Transverse colon (tissue), 4 donors: Measurements from ENCODE around the gene INPP5J. TPM values are rescaled to one million over a fixed set of nuclear protein-coding genes. Genes with fewer than 3 reads are reported as not detected.

Experiments used
- DNase-seq: peaks from one replicate; pipeline ENCODE4 v3.0.0-alpha.2; 2019
- H3K27ac ChIP-seq, 4 donors: fragments of 200-600 bp; sonication (generic); 2 replicates each; pipeline ENCODE4 v1.5.1; 2016 to 2018; ENCODE audit warnings: inconsistent platforms in 4 of 4
- H3K27me3 ChIP-seq: fragments of 200-600 bp; sonication (generic); 2 replicates; pipeline ENCODE4 v1.5.1; 2017; ENCODE audit warnings: inconsistent platforms
- H3K36me3 ChIP-seq, 4 donors: fragments of 200-600 bp; sonication (generic); 2 replicates each; pipeline ENCODE4 v1.5.1; 2017 to 2019; ENCODE audit warnings: inconsistent platforms in 4 of 4
- H3K4me1 ChIP-seq, 4 donors: fragments of 200-600 bp; sonication (generic); 2 replicates each; pipeline ENCODE4 v1.5.1; 2017 to 2020; ENCODE audit warnings: inconsistent platforms in 4 of 4
- H3K4me3 ChIP-seq, 4 donors: fragments of 200-600 bp; sonication (generic); 1 replicate in 1 of 4; 2 replicates in 3 of 4; pipeline versions ENCODE4 v1.5.1 to v1.6.1; 2017 to 2019; ENCODE audit warnings: inconsistent platforms in 4 of 4
- H3K9me3 ChIP-seq, 2 donors: fragments of 200-600 bp; sonication (generic); 2 replicates each; pipeline ENCODE4 v1.5.1; 2017 to 2019; ENCODE audit warnings: inconsistent platforms in 2 of 2
- CTCF ChIP-seq, 5 experiments: fragments of 200-600 bp in 3 of 5; fragments of 450-650 bp in 2 of 5; sonication (generic) in 3 of 5; IDR thresholded peaks; 1 replicate in 2 of 5; 2 replicates in 3 of 5; pipeline ENCODE4 v1.5.1; 2016 to 2017; ENCODE audit warnings: antibody characterized with exemption in 5 of 5, inconsistent platforms in 3 of 5, mild to moderate bottlenecking in 2 of 5, moderate library complexity in 1 of 5
- EP300 ChIP-seq: sonication (generic); formaldehyde crosslinking; IDR thresholded peaks from one replicate; pipeline ENCODE4 v1.6.1; 2017; ENCODE audit warnings: antibody characterized with exemption, low read depth
- POLR2A ChIP-seq: fragments of 450-650 bp; IDR thresholded peaks from one replicate; pipeline ENCODE4 v1.6.1; 2016; ENCODE audit warnings: antibody characterized with exemption, mild to moderate bottlenecking, moderate library complexity
- POLR2AphosphoS5 ChIP-seq, 3 donors: sonication (generic); formaldehyde crosslinking; IDR thresholded peaks; one replicate each; pipeline ENCODE4 v1.6.1; 2016; ENCODE audit warnings: antibody characterized with exemption in 3 of 3
- WGBS, 2 donors: methylation state at CpG; one replicate each; pipeline ENCODE4 v1.1.5; 2018; ENCODE audit warnings: low coverage in 1 of 2; 5-methylcytosine and 5-hydroxymethylcytosine counted together
- in situ Hi-C, 4 donors: fragments of 200-750 bp; cut with MboI; loops; one replicate each; pipeline versions ENCODE4 v1.15.0 to v1.15.1; 2017; ENCODE audit warnings: low sequenced_read_pairs in 3 of 4, low pct_ligation_motif_present in 1 of 4, low pct_unique_long_range_greater_than_20kb in 1 of 4
- intact Hi-C: fragments of 100-400 bp; cut with DNase I; formaldehyde crosslinking; loops from one replicate; pipeline ENCODE4 v1.15.1; 2023; ENCODE audit warnings: low total_unique reads
- total RNA-seq, 4 donors: library from RNA; depleted of rRNA; stranded (reverse); fragments of >200 nt; gene quantifications; one replicate each; pipeline ENCODE4 v1.1.0, GENCODE V29; 2016

INPP5J gene
- total RNA-seq, 4 donors from 2014 or later, result 22.4 to 51.2 (median 30.8) TPM

GRCh38 chr22:31091106-31091975 is 31.4 kb upstream of the INPP5J start:
- TF ChIP-seq CTCF (IDR thresholded peaks at IDR 0.05), result no peak
- peak; percentile 41 for TF ChIP-seq POLR2A
- peak; percentile 57 to 87 (median 79) for TF ChIP-seq POLR2AphosphoS5 (IDR thresholded peaks at IDR 0.05)
- in situ Hi-C loops (no loop called here), intact Hi-C loops (no loop called here)
- H3K9me3 ChIP-seq, result no peaks in the 10 kb centered on the region
- peaks cover 0 to 11% (median 2%) of the 10 kb centered on the region in 4 donors for H3K36me3 ChIP-seq
- 81 to 90% methylated on average over 4 to 25 of the region's 29 CpGs for WGBS, 2 donors
- peak overlapping the region; percentile 73 to 97 (median 96) for H3K27ac ChIP-seq
- peaks cover 0 to 29% (median 4%) of the 10 kb centered on the region in 4 donors for H3K4me1 ChIP-seq
- peak overlapping the region; percentile 24 to 40 (median 35) for H3K4me3 ChIP-seq
- peak; percentile 62 for DNase-seq
- no peaks in the 10 kb centered on the region for H3K27me3 ChIP-seq

- intact Hi-C loops (loop anchor here (1.0 kb wide), 1 partner anchor 12 kb away; no protein-coding TSS in a partner anchor), in situ Hi-C loops (no loop called here)
- H3K4me1 ChIP-seq, result peaks cover 0 to 24% (median 4%) of the 10 kb centered on the region in 4 donors
- H3K27me3 ChIP-seq, result no peaks in the 10 kb centered on the region
- H3K27ac ChIP-seq, result peak overlapping the region; percentile 73 to 97 (median 96)
- 60 to 82% methylated on average over 1 to 8 of the region's 9 CpGs for WGBS, 2 donors
- no peak for TF ChIP-seq POLR2A
- TF ChIP-seq CTCF (IDR thresholded peaks at IDR 0.05), result no peak
- TF ChIP-seq EP300, result no peak
- no peak for TF ChIP-seq POLR2AphosphoS5 (IDR thresholded peaks at IDR 0.05)
- peak overlapping the region; percentile 24 to 40 (median 35) for H3K4me3 ChIP-seq
- DNase-seq, result no peak
- peaks cover 0 to 20% (median 2%) of the 10 kb centered on the region in 4 donors for H3K36me3 ChIP-seq
- H3K9me3 ChIP-seq, result no peaks in the 10 kb centered on the region
Measured at GRCh38 chr22:31092161-31092560, 30.6 kb upstream of the INPP5J start.

GRCh38 chr22:31093086-31093850 is 29.5 kb upstream of the INPP5J start:
- TF ChIP-seq CTCF (IDR thresholded peaks at IDR 0.05) (no peak), POLR2AphosphoS5 (IDR thresholded peaks at IDR 0.05) (peak in 1 of 3 donors; percentile 35), EP300 (no peak), POLR2A (no peak)
- in situ Hi-C loops (no loop called here), intact Hi-C loops (no loop called here)
- H3K27ac ChIP-seq, result peak overlapping the region; percentile 73 to 97 (median 96)
- H3K4me1 ChIP-seq, result peaks cover 1 to 18% (median 11%) of the 10 kb centered on the region in 4 donors
- no peaks in the 10 kb centered on the region for H3K9me3 ChIP-seq
- H3K36me3 ChIP-seq, result peaks cover 0 to 23% (median 2%) of the 10 kb centered on the region in 4 donors
- WGBS, 2 donors, result 83% methylated on average over 29 of the region's 33 CpGs; no CpG with 5 or more reads in 1 of the 2 donors
- H3K4me3 ChIP-seq, result peak overlapping the region; percentile 18 to 40 (median 28)
- H3K27me3 ChIP-seq, result no peaks in the 10 kb centered on the region
- peak; percentile 59 for DNase-seq

- Histone ChIP-seq H3K4me3 (peak overlapping the region; percentile 2 to 40 (median 28)), H3K27me3 (no peaks in the 10 kb centered on the region), H3K4me1 (peaks cover 7 to 24% (median 19%) of the 10 kb centered on the region in 4 donors), H3K36me3 (peaks cover 0 to 23% (median 2%) of the 10 kb centered on the region in 4 donors), H3K9me3 (no peaks in the 10 kb centered on the region), H3K27ac (peak overlapping the region; percentile 57 to 97 (median 96))
- 60 to 81% methylated on average over 1 to 5 of the region's 5 CpGs for WGBS, 2 donors
- peak; percentile 13 for DNase-seq
- TF ChIP-seq POLR2AphosphoS5 (IDR thresholded peaks at IDR 0.05), result no peak
- no peak for TF ChIP-seq CTCF (IDR thresholded peaks at IDR 0.05)
- TF ChIP-seq EP300, result no peak
- TF ChIP-seq POLR2A, result no peak
- in situ Hi-C loops (no loop called here), intact Hi-C loops (no loop called here)
Measured at GRCh38 chr22:31094021-31094551, 28.7 kb upstream of the INPP5J start.
